Natural killer cell treated with Interleukin-12 subunit alpha and Interleukin-12 subunit beta and Interleukin-15 and Interleukin-18, amount 100 ng/mL, for 72 hours (primary cell): ENCODE results near the gene CAPN2. TPM values are rescaled to one million over a fixed set of nuclear protein-coding genes. Genes with fewer than 3 reads are reported as not detected.
"Not testable (repeated sequence)": the region's sequence is repeated elsewhere in the genome, so short reads cannot be mapped to it uniquely, and the experiment has no call there.

Experiments
- ATAC-seq, 2 donors: fragments of 150-1000 bp; cut with Tn5 transposase in 1 of 2; sonication (Bioruptor Pico), chemical (Tn5 transposase) in 1 of 2; 2 replicates each; pipeline ENCODE4 v1.10.0; 2021
- DNase-seq: peaks from one replicate; pipeline ENCODE4 v3.0.0; 2022; ENCODE audit warnings: low spot score
- H3K27ac Mint-ChIP-seq, 2 donors: 1 replicate in 1 of 2; 2 replicates in 1 of 2; pipeline ENCODE4 v1.8.0; 2022; ENCODE audit warnings: mixed read lengths in 2 of 2, mild to moderate bottlenecking in 1 of 2, moderate library complexity in 1 of 2
- H3K27me3 Mint-ChIP-seq, 2 donors: 1 replicate in 1 of 2; 2 replicates in 1 of 2; pipeline ENCODE4 v1.8.0; 2022; ENCODE audit warnings: mixed read lengths in 2 of 2
- H3K36me3 Mint-ChIP-seq: one replicate; pipeline ENCODE4 v1.8.0; 2022; ENCODE audit warnings: mixed read lengths
- H3K4me1 Mint-ChIP-seq, 2 donors: 1 replicate in 1 of 2; 2 replicates in 1 of 2; pipeline ENCODE4 v1.8.0; 2022; ENCODE audit warnings: low read depth in 2 of 2, mixed read lengths in 2 of 2, mild to moderate bottlenecking in 1 of 2
- H3K4me3 Mint-ChIP-seq: one replicate; pipeline ENCODE4 v1.8.0; 2022; ENCODE audit warnings: mixed read lengths
- H3K9me3 Mint-ChIP-seq: 2 replicates; pipeline ENCODE4 v1.8.0; 2022; ENCODE audit warnings: mixed read lengths
- total RNA-seq, 2 donors: library from RNA; stranded (reverse); gene quantifications; one replicate each; pipeline ENCODE4 v1.2.3, GENCODE V29; 2022

CAPN2 gene
- total RNA-seq, 2 donors from 2014 or later, result 29.2 to 39.1 TPM

- Mint-ChIP-seq H3K9me3 (no peaks in the 10 kb centered on the region), H3K4me1 (peaks cover 47 to 58% of the 10 kb centered on the region in 2 donors), H3K4me3 (no peak overlapping the region), H3K27me3 (no peaks in the 10 kb centered on the region), H3K27ac (peak overlapping the region; percentile 63 to 75), H3K36me3 (no peaks in the 10 kb centered on the region)
- no peak for ATAC-seq
- no peak for DNase-seq
Observed at GRCh38 chr1:223730479-223731132, 18.3 kb downstream of the CAPN2 start.

DNA sequence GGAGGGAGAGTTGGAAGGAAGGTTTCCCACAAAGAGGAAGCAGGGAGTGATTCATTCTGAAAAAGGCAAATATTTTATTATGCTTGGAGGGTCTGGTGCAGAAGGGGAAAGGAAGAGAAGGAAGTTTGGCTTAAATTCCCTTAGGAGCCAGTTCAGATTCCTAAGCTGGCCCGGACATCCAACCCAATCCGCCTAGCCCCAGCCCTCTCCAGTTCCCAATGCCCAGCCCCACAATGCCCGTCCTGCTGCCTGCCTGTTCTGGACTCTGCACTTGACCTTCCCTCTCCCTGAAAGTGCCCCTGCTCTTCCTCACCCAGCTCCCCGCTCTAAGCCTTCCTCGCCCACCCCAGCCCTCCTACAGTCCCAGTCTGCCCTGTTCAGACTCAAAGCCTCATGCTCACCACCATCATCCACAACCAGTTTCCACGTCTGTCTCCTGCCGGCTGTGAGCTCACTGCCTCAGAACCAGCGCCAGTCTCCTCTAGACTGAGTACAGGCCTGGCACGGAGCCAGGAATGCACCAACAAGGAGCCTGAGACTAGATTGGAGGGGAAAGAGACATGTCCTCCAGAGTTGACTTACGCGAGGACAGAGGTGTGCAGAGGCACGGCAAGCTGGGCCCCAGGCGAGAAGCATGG, 18.9 kb downstream of the CAPN2 start:
- H3K27me3 Mint-ChIP-seq, result no peaks in the 10 kb centered on the region
- no peak for DNase-seq
- no peaks in the 10 kb centered on the region for H3K9me3 Mint-ChIP-seq
- no peak overlapping the region for H3K4me3 Mint-ChIP-seq
- H3K27ac Mint-ChIP-seq, result peak overlapping the region; percentile 63 to 75
- ATAC-seq, result no peak
- H3K36me3 Mint-ChIP-seq, result no peaks in the 10 kb centered on the region
- peaks cover 42 to 56% of the 10 kb centered on the region in 2 donors for H3K4me1 Mint-ChIP-seq

DNA sequence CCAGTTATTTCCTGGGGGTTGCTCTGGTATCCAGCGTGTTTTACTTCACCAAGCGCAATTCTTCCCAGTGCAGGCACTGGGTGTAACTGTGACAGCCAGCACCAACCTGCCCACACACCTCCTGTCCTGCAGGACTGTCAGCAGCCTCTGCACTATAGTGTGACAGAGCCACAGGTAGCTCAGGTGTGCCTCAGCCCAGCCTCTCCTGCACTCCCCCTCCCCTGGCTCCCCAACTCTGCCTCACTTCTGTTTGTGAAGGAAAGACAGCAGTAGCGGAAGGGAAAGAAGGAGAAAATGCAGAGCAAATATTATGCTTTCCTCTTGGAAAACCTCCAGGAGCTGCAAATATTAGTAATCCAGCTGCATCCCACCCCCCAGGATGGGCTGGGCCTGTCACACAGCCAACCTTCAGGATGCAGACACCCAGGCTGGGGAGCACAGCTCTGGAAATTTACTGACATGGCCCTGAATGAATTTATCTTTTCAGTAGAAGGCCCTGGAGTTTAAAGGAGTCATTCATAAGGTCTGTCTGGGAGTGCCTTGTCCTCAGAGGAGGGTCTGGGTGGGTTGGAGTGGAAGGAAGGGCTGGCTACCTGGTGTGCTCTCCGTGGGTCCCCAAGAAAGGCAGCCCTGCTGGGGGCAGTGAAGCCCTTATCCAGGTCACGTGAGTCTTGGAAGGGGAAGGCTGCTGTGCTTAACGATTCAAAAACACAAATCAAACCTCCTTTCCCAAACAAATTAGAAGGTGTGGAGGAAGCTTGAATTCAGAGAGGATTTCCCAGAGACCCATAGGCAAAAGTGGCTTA, 20.9 kb downstream of the CAPN2 start:
- peak overlapping the region in 1 of 2 donors; percentile 35 for H3K27ac Mint-ChIP-seq
- no peaks in the 10 kb centered on the region for H3K27me3 Mint-ChIP-seq
- no peak overlapping the region for H3K4me3 Mint-ChIP-seq
- ATAC-seq (no peak), DNase-seq (no peak)
- no peaks in the 10 kb centered on the region for H3K9me3 Mint-ChIP-seq
- H3K4me1 Mint-ChIP-seq, result peaks cover 27 to 43% of the 10 kb centered on the region in 2 donors
- no peaks in the 10 kb centered on the region for H3K36me3 Mint-ChIP-seq

DNA sequence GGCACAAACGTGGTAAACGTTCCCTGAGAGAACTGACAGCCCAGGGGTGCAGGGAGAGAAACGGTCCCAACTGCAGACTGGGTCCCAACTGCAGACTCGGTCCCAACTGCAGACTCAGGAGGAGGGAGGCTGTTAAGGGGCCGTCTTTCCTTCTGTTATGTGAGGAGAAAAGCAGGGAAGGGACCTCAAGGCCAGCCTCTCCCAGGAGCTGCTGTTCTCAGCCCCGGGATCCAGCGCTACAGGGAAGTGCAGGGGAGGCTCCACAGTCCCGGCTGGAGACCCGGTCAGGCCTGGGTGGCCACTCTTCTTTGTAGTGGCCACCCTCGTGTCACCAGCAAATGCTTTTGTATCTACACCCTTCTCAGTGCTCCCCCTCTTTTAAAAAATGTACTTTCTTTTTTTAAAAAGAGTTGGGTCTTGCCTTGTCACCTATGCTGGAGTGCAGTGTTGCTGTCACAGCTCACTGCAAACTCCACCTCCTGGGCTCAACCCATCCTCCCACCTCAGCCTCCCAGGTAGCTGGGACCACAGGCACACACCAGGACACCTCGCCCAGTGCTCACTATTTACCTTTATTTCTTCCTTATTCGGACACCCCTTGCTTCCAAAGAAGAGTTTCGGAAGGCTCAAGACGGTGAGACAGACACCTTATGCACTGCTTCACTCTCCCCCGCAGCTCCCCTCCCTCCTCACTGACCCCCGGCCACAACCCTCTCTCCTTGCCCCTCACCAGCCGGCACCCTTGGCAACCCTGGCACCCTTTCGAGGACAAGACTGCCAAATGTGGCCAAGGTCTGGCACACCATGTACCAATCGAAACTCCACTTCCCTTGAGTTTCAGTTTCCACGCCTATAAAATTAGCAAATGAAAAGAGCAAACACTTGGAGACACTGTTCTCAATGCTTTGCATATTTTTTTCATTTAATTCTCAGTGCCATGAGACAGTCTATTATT, 21.8 kb downstream of the CAPN2 start:
- Mint-ChIP-seq H3K27me3 (no peaks in the 10 kb centered on the region), H3K36me3 (no peaks in the 10 kb centered on the region), H3K27ac (peak overlapping the region in 1 of 2 donors; percentile 57), H3K4me1 (peaks cover 19 to 37% of the 10 kb centered on the region in 2 donors), H3K4me3 (no peak overlapping the region), H3K9me3 (no peaks in the 10 kb centered on the region)
- DNase-seq (no peak), ATAC-seq (no peak)

DNA sequence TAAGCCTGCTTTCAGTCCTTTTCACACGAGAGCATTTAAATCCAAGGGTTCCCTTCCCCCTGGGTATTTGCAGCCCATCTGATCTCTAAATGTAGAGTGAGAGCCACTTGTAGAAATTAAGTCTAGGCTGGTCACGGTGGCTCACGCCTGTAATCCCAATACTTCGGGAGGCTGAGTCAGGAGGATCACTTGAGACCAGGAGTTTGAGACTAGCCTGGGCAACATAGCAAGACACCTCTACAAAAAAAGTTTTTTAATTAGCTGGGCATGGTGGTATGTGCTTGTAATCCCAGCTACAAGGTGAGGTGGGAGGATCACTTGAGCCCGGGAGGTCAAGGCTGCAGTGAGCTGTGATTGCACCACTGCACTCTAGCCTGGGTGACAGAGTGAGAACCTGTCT, 24.3 kb downstream of the CAPN2 start:
- H3K4me3 Mint-ChIP-seq, H3K27me3 Mint-ChIP-seq, H3K36me3 Mint-ChIP-seq, ATAC-seq, DNase-seq, H3K9me3 Mint-ChIP-seq: not testable (repeated sequence)
- Mint-ChIP-seq H3K27ac (peak overlapping the region; percentile 26 to 68), H3K4me1 (peaks cover 5 to 21% of the 10 kb centered on the region in 2 donors)

- no peak overlapping the region for H3K27ac Mint-ChIP-seq
- peaks cover 5 to 17% of the 10 kb centered on the region in 2 donors for H3K4me1 Mint-ChIP-seq
- DNase-seq (no peak), ATAC-seq (no peak)
- no peak overlapping the region for H3K4me3 Mint-ChIP-seq
- no peaks in the 10 kb centered on the region for H3K9me3 Mint-ChIP-seq
- no peaks in the 10 kb centered on the region for H3K36me3 Mint-ChIP-seq
- H3K27me3 Mint-ChIP-seq, result no peaks in the 10 kb centered on the region
Observed at GRCh38 chr1:223737342-223737741, 25.0 kb downstream of the CAPN2 start.

GRCh38 chr1:223738465-223739365, 26.4 kb downstream of the CAPN2 start:
- DNase-seq, result no peak
- Mint-ChIP-seq H3K4me1 (peaks cover 5 to 24% of the 10 kb centered on the region in 2 donors), H3K36me3 (no peaks in the 10 kb centered on the region), H3K27ac (peak overlapping the region in 1 of 2 donors; percentile 53), H3K4me3 (no peak overlapping the region), H3K9me3 (no peaks in the 10 kb centered on the region), H3K27me3 (no peaks in the 10 kb centered on the region)
- ATAC-seq, result no peak

DNA sequence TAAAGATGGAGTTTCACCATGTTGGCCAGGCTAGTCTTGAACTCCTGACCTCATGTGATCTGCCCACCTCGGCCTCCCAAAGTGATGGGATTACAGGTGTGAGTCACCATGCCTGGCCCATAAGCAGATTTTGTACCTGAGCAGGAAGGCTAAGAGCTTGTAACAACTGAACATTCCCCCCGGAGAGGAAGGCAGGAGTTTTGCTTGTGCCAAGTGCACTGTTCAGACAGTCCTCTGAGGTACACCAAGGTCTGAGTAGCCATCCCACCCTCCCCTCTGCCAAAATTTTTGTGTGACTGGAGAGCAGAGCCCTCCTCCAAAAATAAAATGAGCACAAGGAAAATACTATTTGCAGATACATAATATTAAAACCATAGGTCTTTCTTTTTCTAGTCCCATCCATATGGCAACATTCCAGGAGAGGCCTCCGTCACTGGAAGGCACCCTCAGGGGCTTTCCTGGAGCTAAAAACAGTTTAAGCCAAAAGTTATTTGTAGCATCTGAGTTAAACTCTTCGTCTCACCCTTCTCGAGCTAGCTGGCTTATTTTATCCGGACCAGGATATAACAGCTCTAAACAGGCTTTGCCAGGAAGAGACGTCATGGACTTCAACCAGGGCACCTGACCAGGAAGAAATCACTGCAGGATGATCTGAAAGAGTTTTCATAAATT, 27.2 kb downstream of the CAPN2 start:
- Mint-ChIP-seq H3K4me3 (no peak overlapping the region), H3K27ac (peak overlapping the region in 1 of 2 donors; percentile 14), H3K4me1 (peaks cover 5 to 21% of the 10 kb centered on the region in 2 donors), H3K9me3 (no peaks in the 10 kb centered on the region), H3K27me3 (no peaks in the 10 kb centered on the region), H3K36me3 (no peaks in the 10 kb centered on the region)
- no peak for DNase-seq
- no peak for ATAC-seq

- not testable (repeated sequence) for H3K4me3 Mint-ChIP-seq, H3K9me3 Mint-ChIP-seq, H3K27me3 Mint-ChIP-seq, ATAC-seq, H3K36me3 Mint-ChIP-seq, DNase-seq
- peaks cover 5 to 20% of the 10 kb centered on the region in 2 donors for H3K4me1 Mint-ChIP-seq
- peak overlapping the region in 1 of 2 donors; percentile 14 for H3K27ac Mint-ChIP-seq
Observed at GRCh38 chr1:223740038-223740736, 27.8 kb downstream of the CAPN2 start.

GRCh38 chr1:223741861-223742260, 29.5 kb downstream of the CAPN2 start:
- Mint-ChIP-seq H3K4me3 (no peak overlapping the region), H3K9me3 (no peaks in the 10 kb centered on the region), H3K27me3 (no peaks in the 10 kb centered on the region), H3K27ac (peak overlapping the region in 1 of 2 donors; percentile 78), H3K4me1 (peaks cover 0 to 13% of the 10 kb centered on the region in 2 donors), H3K36me3 (no peaks in the 10 kb centered on the region)
- no peak for DNase-seq
- ATAC-seq, result no peak

DNA sequence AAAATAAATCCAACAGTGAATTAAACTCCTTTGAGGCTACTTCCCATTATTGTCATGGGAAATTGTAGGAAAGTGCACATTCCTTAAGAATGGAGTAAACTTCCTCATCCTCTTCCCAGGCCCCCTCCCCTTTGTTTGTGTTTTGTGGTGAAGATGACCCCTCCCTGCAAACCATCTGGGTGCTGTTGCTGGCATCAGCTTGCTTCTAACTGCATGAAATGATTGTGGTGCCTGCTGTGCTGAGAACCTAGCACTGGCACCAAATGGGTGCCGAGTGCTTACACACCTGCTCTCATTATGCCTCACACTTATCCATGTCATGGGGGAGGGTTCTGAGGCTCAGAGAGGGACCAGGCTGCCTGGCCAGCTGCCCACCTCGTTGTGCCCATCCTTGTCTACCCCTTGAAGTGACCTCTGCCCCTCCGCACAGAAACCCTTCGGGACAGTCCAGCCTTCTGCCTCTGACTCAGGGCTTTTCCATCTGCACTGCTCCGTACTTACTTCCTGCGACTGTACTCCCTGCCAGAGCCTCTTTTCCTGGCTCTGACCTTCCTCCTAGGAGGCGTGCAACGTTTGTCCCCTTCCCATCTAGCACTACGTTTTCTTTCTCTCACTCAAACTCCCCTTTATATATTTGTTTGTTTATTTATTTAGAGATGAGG, 30.6 kb downstream of the CAPN2 start:
- Mint-ChIP-seq H3K36me3 (no peaks in the 10 kb centered on the region), H3K27me3 (no peaks in the 10 kb centered on the region), H3K27ac (peak overlapping the region in 1 of 2 donors; percentile 68)

More for the DNA sequence above, 30.6 kb downstream of the CAPN2 start:
- DNase-seq, result no peak
- ATAC-seq, result no peak
- Mint-ChIP-seq H3K4me1 (peaks cover 10 to 14% of the 10 kb centered on the region in 2 donors), H3K9me3 (no peaks in the 10 kb centered on the region), H3K4me3 (no peak overlapping the region)
